Measurements from ENCODE around the gene RNF112.

GRCh38 chr17:19401321-19402010 is 9.6 kb upstream of the RNF112 start:
- TF ChIP-seq POLR2AphosphoS5 (IDR thresholded peaks at IDR 0.05; ENCODE audit: low read depth, low read length): no peak
- no peak for TF ChIP-seq POLR2A (IDR thresholded peaks at IDR 0.05; ENCODE audit: low read depth, low read length)

All from GM12892 (cell line).